BJ (cell line): ENCODE results near the gene DOCK8. TPM values are rescaled to one million over a fixed set of nuclear protein-coding genes. Genes with fewer than 3 reads are reported as not detected.
"Not testable (repeated sequence)": the region's sequence is repeated elsewhere in the genome, so short reads cannot be mapped to it uniquely, and the experiment has no call there.

Experiments used
- CTCF ChIA-PET: fragments of 350-600 bp; formaldehyde crosslinking; extraction: SDS; loops from one replicate; lab custom pipeline; 2021; ENCODE audit warnings: antibody characterized with exemption, inconsistent platforms; lab: Yijun Ruan, JAX
- POLR2A ChIA-PET: fragments of 300-600 bp; sonication (Branson Sonifier 250); formaldehyde crosslinking; extraction: SDS; loops from one replicate; lab custom pipeline; 2021; ENCODE audit warnings: antibody characterized with exemption; lab: Charles Lee
- DNase-seq: peaks from one replicate; pipeline ENCODE4 v3.0.0-alpha.2; 2011; ENCODE audit warnings: low read depth
- H3K27me3 ChIP-seq: 2 replicates; pipeline ENCODE4 v1.6.0; 2011; ENCODE audit warnings: low read length; ENCODE audit not compliant: control insufficient read depth, insufficient read depth
- H3K36me3 ChIP-seq: 2 replicates; pipeline ENCODE4 v1.5.1; 2011; ENCODE audit warnings: low read length; ENCODE audit not compliant: control insufficient read depth, insufficient read depth
- H3K4me3 ChIP-seq: 2 replicates; pipeline ENCODE4 v1.5.1; 2011; ENCODE audit warnings: low read depth, mild to moderate bottlenecking, control low read depth, low read length
- polyA plus RNA-seq: library from polyadenylated mRNA; depleted of rRNA; stranded (reverse); fragments of >200 nt; gene quantifications from 2 replicates; pipeline ENCODE4 v1.2.3, GENCODE V29; 2011
- TF ChIP-seq, protein P1 (sequence below): IDR thresholded peaks from 2 replicates; pipeline ENCODE4 v1.5.1; 2011; ENCODE audit warnings: low read depth, mild to moderate bottlenecking, control low read depth, inconsistent platforms, low read length, moderate library complexity; ENCODE audit not compliant: insufficient read depth

DOCK8 gene
- polyA plus RNA-seq, 1 experiment = 0.07 TPM

DNA sequence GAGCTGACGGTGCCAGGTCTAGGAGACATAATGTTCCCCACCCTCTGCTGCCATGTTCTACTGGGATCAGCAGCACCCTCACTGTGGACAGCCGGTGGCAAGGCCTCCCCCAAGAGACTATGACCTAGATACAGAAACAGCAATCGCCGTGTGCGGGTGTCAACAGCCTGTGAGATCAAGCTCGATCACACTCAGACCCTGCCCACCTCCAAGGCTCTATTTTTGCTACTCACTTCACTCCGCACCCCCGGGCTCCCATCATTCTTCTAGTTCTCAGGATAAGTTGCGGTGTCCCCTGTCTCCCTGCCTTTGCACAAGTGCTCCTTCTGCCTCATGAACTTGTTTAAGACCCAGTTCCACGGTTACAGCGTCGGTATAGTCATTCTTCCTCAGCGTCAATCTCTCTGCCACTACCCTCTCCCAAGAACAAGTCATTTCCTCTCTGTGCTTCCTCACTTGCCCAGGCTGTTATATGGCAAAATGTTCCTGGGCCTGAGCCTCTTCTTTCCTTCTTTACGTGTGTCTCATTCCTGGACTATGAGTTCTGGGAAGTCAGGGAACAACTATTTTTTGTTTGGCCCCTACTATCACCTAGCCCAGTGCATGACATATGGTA lies 5.4 kb upstream of the DOCK8 start:
- DNase-seq = no peak
- H3K27me3 ChIP-seq = no peaks in the 10 kb centered on the region
- TF ChIP-seq, protein P1, sequence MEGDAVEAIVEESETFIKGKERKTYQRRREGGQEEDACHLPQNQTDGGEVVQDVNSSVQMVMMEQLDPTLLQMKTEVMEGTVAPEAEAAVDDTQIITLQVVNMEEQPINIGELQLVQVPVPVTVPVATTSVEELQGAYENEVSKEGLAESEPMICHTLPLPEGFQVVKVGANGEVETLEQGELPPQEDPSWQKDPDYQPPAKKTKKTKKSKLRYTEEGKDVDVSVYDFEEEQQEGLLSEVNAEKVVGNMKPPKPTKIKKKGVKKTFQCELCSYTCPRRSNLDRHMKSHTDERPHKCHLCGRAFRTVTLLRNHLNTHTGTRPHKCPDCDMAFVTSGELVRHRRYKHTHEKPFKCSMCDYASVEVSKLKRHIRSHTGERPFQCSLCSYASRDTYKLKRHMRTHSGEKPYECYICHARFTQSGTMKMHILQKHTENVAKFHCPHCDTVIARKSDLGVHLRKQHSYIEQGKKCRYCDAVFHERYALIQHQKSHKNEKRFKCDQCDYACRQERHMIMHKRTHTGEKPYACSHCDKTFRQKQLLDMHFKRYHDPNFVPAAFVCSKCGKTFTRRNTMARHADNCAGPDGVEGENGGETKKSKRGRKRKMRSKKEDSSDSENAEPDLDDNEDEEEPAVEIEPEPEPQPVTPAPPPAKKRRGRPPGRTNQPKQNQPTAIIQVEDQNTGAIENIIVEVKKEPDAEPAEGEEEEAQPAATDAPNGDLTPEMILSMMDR = no peak
- POLR2A ChIA-PET = no interaction called here
- CTCF ChIA-PET = no interaction called here
- no peak overlapping the region for H3K4me3 ChIP-seq
- no peaks in the 10 kb centered on the region for H3K36me3 ChIP-seq

DNA sequence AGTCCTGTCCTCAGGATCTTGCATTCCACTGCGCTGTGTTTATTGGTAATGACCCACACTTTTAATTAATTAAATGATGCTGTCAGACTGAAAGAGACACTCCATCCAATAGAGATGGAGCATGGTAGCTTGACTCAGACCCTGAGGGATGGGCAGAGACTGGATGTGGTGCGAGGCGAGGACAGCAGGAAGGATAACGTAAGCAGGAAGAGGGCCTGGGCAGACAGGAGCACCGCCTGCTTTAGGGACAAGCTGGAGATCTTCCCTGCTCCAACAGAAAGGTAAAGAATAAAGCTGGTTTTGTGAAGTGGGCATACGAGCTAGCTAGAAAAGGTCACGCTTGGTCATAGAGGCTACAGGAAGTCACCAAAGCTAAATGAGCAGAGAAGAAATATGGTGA lies 3.6 kb upstream of the DOCK8 start:
- ChIA-PET CTCF (no interaction called here), POLR2A (no interaction called here)
- Histone ChIP-seq H3K36me3 (no peaks in the 10 kb centered on the region), H3K4me3 (no peak overlapping the region), H3K27me3 (peaks cover 5% of the 10 kb centered on the region; the same call in 1 of the 2 replicates)
- no peak for DNase-seq
- TF ChIP-seq, protein P1 = no peak

DNA sequence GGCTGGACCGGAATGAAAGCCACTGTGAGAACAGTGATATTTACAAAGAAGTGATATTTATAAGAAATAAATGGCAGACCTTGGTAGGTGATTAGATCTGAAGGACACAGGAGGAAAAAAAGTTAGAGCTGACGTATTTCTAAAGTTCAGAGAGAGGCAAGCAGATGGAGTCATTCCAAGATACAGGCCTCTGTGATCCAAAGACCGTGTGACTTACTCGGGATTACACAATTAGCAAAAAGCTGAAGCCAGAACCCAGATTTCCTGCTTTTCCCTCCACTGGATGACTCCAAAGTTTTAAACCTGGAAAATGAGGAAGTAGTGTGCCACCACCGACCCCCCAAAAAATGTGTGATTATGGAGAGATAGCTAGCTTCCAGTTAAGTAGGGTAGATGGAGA lies 3.1 kb upstream of the DOCK8 start:
- no peaks in the 10 kb centered on the region for H3K36me3 ChIP-seq
- no peak for DNase-seq
- CTCF ChIA-PET = no interaction called here
- H3K4me3 ChIP-seq = no peak overlapping the region
- H3K27me3 ChIP-seq = peaks cover 8% of the 10 kb centered on the region; the same call in 1 of the 2 replicates
- POLR2A ChIA-PET = no interaction called here
- TF ChIP-seq, protein P1 = no peak

DNA sequence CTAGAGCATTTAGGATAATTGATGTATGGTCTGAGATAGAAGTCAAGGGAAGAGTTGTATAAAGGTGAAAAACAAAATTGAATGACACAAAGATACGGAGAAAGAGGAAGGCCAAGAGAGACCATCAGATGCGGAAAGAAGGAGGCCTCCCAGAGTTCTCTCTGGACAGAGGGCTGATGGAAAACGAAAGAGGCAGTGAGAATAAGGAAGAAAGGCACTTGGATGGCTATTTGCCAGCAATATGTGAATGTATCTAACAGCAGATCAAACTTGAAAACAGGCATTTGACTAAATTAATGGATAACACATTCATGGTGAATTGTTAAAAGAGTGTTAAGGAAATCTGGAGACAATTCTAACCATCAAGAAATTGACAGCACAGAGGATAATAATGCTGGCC lies 2.4 kb upstream of the DOCK8 start:
- no peak for DNase-seq
- ChIA-PET POLR2A (no interaction called here), CTCF (no interaction called here)
- H3K36me3 ChIP-seq = no peaks in the 10 kb centered on the region
- TF ChIP-seq, protein P1 = no peak
- no peak overlapping the region for H3K4me3 ChIP-seq
- peaks cover 9% of the 10 kb centered on the region; the same call in 1 of the 2 replicates for H3K27me3 ChIP-seq

DNA sequence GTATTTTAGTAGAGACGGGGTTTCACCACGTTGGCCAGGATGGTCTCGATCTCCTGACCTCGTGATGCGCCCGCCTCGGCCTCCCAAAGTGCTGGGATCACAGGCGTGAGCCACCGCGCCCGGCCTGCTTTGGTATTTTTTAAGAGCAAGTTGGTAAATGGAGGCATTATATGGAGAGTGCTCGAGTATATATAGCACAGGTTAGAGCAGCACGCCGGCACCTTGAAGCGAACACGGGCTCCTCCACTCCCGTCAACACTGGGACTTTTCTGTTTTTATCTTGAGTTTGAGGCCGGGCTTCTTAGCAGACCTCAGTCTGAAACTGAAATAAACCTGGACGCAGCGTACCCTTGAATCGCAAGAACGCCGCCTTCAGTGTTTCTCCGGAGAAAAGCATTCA lies 764 bp upstream of the DOCK8 start:
- H3K27me3 ChIP-seq, CTCF ChIA-PET, H3K36me3 ChIP-seq, H3K4me3 ChIP-seq, POLR2A ChIA-PET, DNase-seq: not testable (repeated sequence)

- ChIA-PET CTCF (interaction anchor here (2.0 kb wide), 1 partner anchor 10 kb away, joined by 6 read pairs; no protein-coding TSS in a partner anchor), POLR2A (no interaction called here)
- TF ChIP-seq, protein P1 = no peak
- Histone ChIP-seq H3K27me3 (peaks cover 9% of the 10 kb centered on the region; the same call in 1 of the 2 replicates), H3K36me3 (no peaks in the 10 kb centered on the region), H3K4me3 (peak overlapping the region; percentile 44; the same call in 1 of the 2 replicates)
- DNase-seq = no peak
Observed at GRCh38 chr9:214351-214647, 366 bp upstream of the DOCK8 start.
